GM18507 (cell line): ENCODE data around the gene MRPL36.

ENCODE experiments used
- DNase-seq: peaks from one replicate; pipeline ENCODE4 v3.0.0; 2011; ENCODE audit warnings: low read depth; ENCODE audit not compliant: insufficient read length; ENCODE audit errors: extremely low spot score
- FAIRE-seq: peaks from 2 replicates; lab custom pipeline; 2011; peaks lifted over from hg19 to GRCh38; lab: Jason Lieb, UNC

Gene MRPL36

GRCh38 chr5:1771149-1772065, 28.2 kb downstream of the MRPL36 start:
- DNase-seq = no peak
- no peak for FAIRE-seq

- FAIRE-seq = no peak
- no peak for DNase-seq
Measured at GRCh38 chr5:1770443-1770802, 29.2 kb downstream of the MRPL36 start.

- FAIRE-seq (no peak), DNase-seq (no peak)
Measured at GRCh38 chr5:1769752-1770442, 29.7 kb downstream of the MRPL36 start.

- DNase-seq (no peak), FAIRE-seq (no peak)
Measured at GRCh38 chr5:1769017-1769640, 30.5 kb downstream of the MRPL36 start.

GRCh38 chr5:1768283-1769000, 31.2 kb downstream of the MRPL36 start:
- no peak for FAIRE-seq
- no peak for DNase-seq

- FAIRE-seq (no peak), DNase-seq (no peak)
Measured at GRCh38 chr5:1767524-1768282, 31.9 kb downstream of the MRPL36 start.

- DNase-seq (no peak), FAIRE-seq (no peak)
Measured at GRCh38 chr5:1765880-1766235, 33.8 kb downstream of the MRPL36 start.

GRCh38 chr5:1765141-1765879, 34.3 kb downstream of the MRPL36 start:
- DNase-seq = no peak
- no peak for FAIRE-seq

- DNase-seq (no peak), FAIRE-seq (no peak)
Measured at GRCh38 chr5:1764606-1764960, 35.1 kb downstream of the MRPL36 start.

- FAIRE-seq (no peak), DNase-seq (no peak)
Measured at GRCh38 chr5:1763960-1764605, 35.6 kb downstream of the MRPL36 start.

- FAIRE-seq (peak; percentile 66), DNase-seq (peak; percentile 60)
Measured at GRCh38 chr5:1763548-1763911, 36.1 kb downstream of the MRPL36 start.

- FAIRE-seq (no peak), DNase-seq (no peak)
Measured at GRCh38 chr5:1762883-1763547, 36.6 kb downstream of the MRPL36 start.

- no peak for FAIRE-seq
- no peak for DNase-seq
Measured at GRCh38 chr5:1762121-1762882, 37.3 kb downstream of the MRPL36 start.

GRCh38 chr5:1761453-1761755, 38.2 kb downstream of the MRPL36 start:
- FAIRE-seq (no peak), DNase-seq (no peak)

GRCh38 chr5:1760656-1761452, 38.8 kb downstream of the MRPL36 start:
- DNase-seq (no peak), FAIRE-seq (no peak)

GRCh38 chr5:1760231-1760630, 39.4 kb downstream of the MRPL36 start:
- no peak for FAIRE-seq
- no peak for DNase-seq
